ENCODE measurements around the gene PAQR7.
A peak's percentile ranks its signal among the peaks of the same experiment; 100 is the strongest.

PAQR7 gene

GRCh38 chr1:25902462-25902861, 27.0 kb upstream of the PAQR7 start:
- Histone ChIP-seq H3K36me3 (ENCODE audit: control insufficient read depth, insufficient read depth, low read length) (peaks cover 63% of the 10 kb centered on the region), H3K9me3 (ENCODE audit: control insufficient read depth, low read length) (no peaks in the 10 kb centered on the region), H3K4me3 (ENCODE audit: insufficient read depth, low read depth, low read length) (no peak overlapping the region), H3K27me3 (ENCODE audit: control insufficient read depth, insufficient read depth, low read length, poor library complexity, severe bottlenecking) (no peaks in the 10 kb centered on the region), H3K4me1 (ENCODE audit: control insufficient read depth, insufficient read depth, low read length) (peaks cover 54% of the 10 kb centered on the region), H3K27ac (ENCODE audit: insufficient read depth, low read depth, low read length, poor library complexity, severe bottlenecking) (no peak overlapping the region)
- WGBS, 2 experiments, result 89 to 100% methylated on average over 1 to 3 of the region's 3 CpGs

DNA sequence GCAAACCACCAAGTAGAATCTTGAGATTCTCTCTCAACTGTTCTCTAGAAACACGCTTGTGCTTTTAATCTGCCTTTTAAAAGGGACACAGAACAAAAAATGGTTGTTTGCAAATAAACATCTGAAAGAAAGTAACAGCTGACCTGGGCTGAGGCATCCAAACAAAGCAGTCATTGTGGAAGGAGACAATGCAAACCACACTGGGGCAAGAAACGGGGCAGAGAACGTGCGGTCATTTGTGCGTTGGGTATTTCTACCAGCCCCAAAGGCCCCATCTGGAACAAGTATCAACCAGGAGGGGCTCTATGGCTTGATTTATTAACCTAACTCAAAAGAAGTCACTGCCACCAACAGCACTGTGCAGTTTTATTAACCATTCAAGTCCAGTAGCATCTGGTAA, 24.7 kb upstream of the PAQR7 start:
- 33 to 50% methylated on average over 5 of the region's 5 CpGs for WGBS, 2 experiments
- Histone ChIP-seq H3K9me3 (ENCODE audit: control insufficient read depth, low read length) (no peaks in the 10 kb centered on the region), H3K4me1 (ENCODE audit: control insufficient read depth, insufficient read depth, low read length) (peaks cover 52% of the 10 kb centered on the region), H3K27ac (ENCODE audit: insufficient read depth, low read depth, low read length, poor library complexity, severe bottlenecking) (peak overlapping the region; percentile 36), H3K4me3 (ENCODE audit: insufficient read depth, low read depth, low read length) (no peak overlapping the region), H3K36me3 (ENCODE audit: control insufficient read depth, insufficient read depth, low read length) (peaks cover 65% of the 10 kb centered on the region), H3K27me3 (ENCODE audit: control insufficient read depth, insufficient read depth, low read length, poor library complexity, severe bottlenecking) (no peaks in the 10 kb centered on the region)

GRCh38 chr1:25899792-25900191, 24.3 kb upstream of the PAQR7 start:
- WGBS, 2 experiments, result 93 to 94% methylated on average over 6 of the region's 6 CpGs
- Histone ChIP-seq H3K27me3 (ENCODE audit: control insufficient read depth, insufficient read depth, low read length, poor library complexity, severe bottlenecking) (no peaks in the 10 kb centered on the region), H3K4me1 (ENCODE audit: control insufficient read depth, insufficient read depth, low read length) (peaks cover 52% of the 10 kb centered on the region), H3K4me3 (ENCODE audit: insufficient read depth, low read depth, low read length) (no peak overlapping the region), H3K36me3 (ENCODE audit: control insufficient read depth, insufficient read depth, low read length) (peaks cover 65% of the 10 kb centered on the region), H3K9me3 (ENCODE audit: control insufficient read depth, low read length) (no peaks in the 10 kb centered on the region), H3K27ac (ENCODE audit: insufficient read depth, low read depth, low read length, poor library complexity, severe bottlenecking) (no peak overlapping the region)

DNA sequence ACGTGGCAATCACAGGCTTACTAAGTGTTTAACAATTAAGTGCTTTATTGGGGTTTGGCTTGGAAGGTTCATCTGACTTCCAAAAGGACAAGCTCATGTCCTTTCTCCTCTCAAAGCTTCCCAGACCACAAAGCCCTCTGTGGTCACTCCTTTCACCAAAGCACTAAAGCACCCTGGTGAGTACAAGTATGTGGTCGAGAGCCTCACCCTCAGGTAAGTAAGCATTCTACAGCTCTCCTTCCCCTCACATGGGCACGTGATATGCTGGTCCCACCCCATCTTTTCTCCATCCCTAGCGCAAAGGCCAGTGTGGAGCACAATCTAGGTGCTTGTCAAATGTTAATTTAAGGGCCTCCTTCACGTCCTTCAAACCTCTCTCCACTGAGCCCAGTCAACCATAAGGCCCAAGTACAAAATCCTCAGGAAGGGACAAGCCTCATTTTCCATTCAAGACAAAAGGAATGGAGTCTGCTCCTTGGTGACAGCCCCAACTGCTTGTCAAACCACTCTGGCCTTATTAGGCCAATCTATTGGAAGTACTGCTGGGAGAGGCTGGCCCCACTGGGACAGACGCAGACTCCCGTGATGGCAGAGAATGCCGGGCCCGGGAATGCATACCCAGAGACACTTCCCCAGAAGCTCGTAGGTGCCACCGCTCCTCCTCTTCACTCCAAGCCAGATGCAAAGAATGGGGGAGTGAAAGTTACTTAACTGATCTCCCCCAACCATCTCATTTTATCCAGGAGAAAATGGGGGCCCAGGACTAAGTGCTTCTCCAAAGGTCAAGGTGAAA, 22.9 kb upstream of the PAQR7 start:
- peak overlapping the region; percentile 42 for H3K27ac ChIP-seq (ENCODE audit: insufficient read depth, low read depth, low read length, poor library complexity, severe bottlenecking)
- H3K4me1 ChIP-seq (ENCODE audit: control insufficient read depth, insufficient read depth, low read length), result peaks cover 43% of the 10 kb centered on the region
- H3K4me3 ChIP-seq (ENCODE audit: insufficient read depth, low read depth, low read length), result no peak overlapping the region
- H3K27me3 ChIP-seq (ENCODE audit: control insufficient read depth, insufficient read depth, low read length, poor library complexity, severe bottlenecking), result no peaks in the 10 kb centered on the region
- peaks cover 60% of the 10 kb centered on the region for H3K36me3 ChIP-seq (ENCODE audit: control insufficient read depth, insufficient read depth, low read length)
- WGBS, 2 experiments, result 88 to 92% methylated on average over 11 of the region's 11 CpGs
- no peaks in the 10 kb centered on the region for H3K9me3 ChIP-seq (ENCODE audit: control insufficient read depth, low read length)

DNA sequence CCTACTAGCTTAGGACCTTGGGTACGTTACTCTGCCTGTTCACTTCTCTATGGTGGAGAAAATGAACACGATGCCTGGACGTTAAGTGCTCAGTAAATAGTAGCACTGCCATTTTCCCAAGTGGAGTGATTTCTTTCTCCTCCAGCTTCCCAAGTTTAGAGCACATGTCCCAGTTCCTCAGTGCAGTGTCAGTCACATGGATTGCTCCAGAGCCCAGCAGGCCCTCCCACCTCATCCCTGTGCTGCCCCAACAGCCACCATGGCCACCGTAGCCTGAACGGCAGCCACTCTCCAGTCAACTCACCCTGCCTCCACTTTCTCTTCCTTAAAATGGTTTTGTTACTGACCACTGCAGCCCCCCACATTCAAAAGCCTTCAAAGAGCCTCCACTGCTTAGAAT, 22.2 kb upstream of the PAQR7 start:
- WGBS, 2 experiments, result 91% methylated on average over 5 of the region's 5 CpGs
- H3K9me3 ChIP-seq (ENCODE audit: control insufficient read depth, low read length), result no peaks in the 10 kb centered on the region
- H3K36me3 ChIP-seq (ENCODE audit: control insufficient read depth, insufficient read depth, low read length), result peaks cover 53% of the 10 kb centered on the region
- H3K27ac ChIP-seq (ENCODE audit: insufficient read depth, low read depth, low read length, poor library complexity, severe bottlenecking), result peak overlapping the region; percentile 2
- peaks cover 42% of the 10 kb centered on the region for H3K4me1 ChIP-seq (ENCODE audit: control insufficient read depth, insufficient read depth, low read length)
- no peak overlapping the region for H3K4me3 ChIP-seq (ENCODE audit: insufficient read depth, low read depth, low read length)
- no peaks in the 10 kb centered on the region for H3K27me3 ChIP-seq (ENCODE audit: control insufficient read depth, insufficient read depth, low read length, poor library complexity, severe bottlenecking)

DNA sequence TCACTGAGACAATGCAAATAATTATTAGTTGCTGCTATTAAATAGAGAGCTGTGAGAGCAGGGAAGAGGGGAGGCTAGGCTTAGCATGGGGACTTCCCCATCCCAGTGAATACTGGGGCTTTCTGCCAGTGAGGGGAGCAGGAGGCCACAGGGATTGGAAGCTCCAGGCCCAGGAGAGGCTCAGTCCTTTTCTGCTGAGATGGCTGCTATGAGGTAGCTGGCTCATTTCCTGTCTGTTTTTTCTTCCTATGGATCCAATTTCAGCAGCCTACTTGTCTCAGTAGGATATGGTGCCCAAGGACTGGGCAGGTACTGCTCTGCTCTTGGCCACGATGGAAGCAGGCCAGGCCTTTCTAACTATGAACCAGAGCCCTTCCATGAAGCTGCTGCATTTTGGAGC, 20.8 kb upstream of the PAQR7 start:
- Histone ChIP-seq H3K27ac (ENCODE audit: insufficient read depth, low read depth, low read length, poor library complexity, severe bottlenecking) (peak overlapping the region; percentile 71), H3K4me1 (ENCODE audit: control insufficient read depth, insufficient read depth, low read length) (peaks cover 51% of the 10 kb centered on the region), H3K36me3 (ENCODE audit: control insufficient read depth, insufficient read depth, low read length) (peaks cover 40% of the 10 kb centered on the region), H3K9me3 (ENCODE audit: control insufficient read depth, low read length) (no peaks in the 10 kb centered on the region), H3K4me3 (ENCODE audit: insufficient read depth, low read depth, low read length) (no peak overlapping the region), H3K27me3 (ENCODE audit: control insufficient read depth, insufficient read depth, low read length, poor library complexity, severe bottlenecking) (no peaks in the 10 kb centered on the region)
- WGBS, 2 experiments, result 87 to 96% methylated on average over 1 of the region's 1 CpG

GRCh38 chr1:25895365-25895990, 20.0 kb upstream of the PAQR7 start:
- 25 to 26% methylated on average over 12 of the region's 12 CpGs for WGBS, 2 experiments
- Histone ChIP-seq H3K9me3 (ENCODE audit: control insufficient read depth, low read length) (no peaks in the 10 kb centered on the region), H3K27ac (ENCODE audit: insufficient read depth, low read depth, low read length, poor library complexity, severe bottlenecking) (peak overlapping the region; percentile 71), H3K4me3 (ENCODE audit: insufficient read depth, low read depth, low read length) (no peak overlapping the region), H3K27me3 (ENCODE audit: control insufficient read depth, insufficient read depth, low read length, poor library complexity, severe bottlenecking) (no peaks in the 10 kb centered on the region), H3K4me1 (ENCODE audit: control insufficient read depth, insufficient read depth, low read length) (peaks cover 47% of the 10 kb centered on the region), H3K36me3 (ENCODE audit: control insufficient read depth, insufficient read depth, low read length) (peaks cover 32% of the 10 kb centered on the region)

DNA sequence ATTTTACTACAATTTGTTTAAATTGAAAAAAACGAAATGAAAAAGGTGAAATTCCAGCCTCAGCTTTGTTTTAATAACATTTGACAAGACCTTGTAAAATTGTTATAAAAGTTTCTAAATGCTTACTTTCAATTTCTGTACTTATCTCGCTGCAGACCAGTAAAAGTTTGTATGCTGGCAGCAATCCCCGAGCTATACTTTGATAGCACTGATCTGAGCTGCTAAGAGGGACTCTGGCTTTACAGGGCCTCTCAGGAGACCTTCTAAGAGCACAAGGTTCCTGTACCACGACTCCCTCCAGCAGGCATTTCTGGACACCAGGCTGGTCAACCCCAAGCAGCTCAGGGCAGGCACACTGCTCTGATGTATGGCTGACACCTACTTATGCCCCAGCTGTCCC, 17.6 kb upstream of the PAQR7 start:
- H3K27ac ChIP-seq (ENCODE audit: insufficient read depth, low read depth, low read length, poor library complexity, severe bottlenecking), result no peak overlapping the region

GRCh38 chr1:25891606-25892005, 16.1 kb upstream of the PAQR7 start:
- Histone ChIP-seq H3K27ac (ENCODE audit: insufficient read depth, low read depth, low read length, poor library complexity, severe bottlenecking) (no peak overlapping the region), H3K4me3 (ENCODE audit: insufficient read depth, low read depth, low read length) (no peak overlapping the region), H3K27me3 (ENCODE audit: control insufficient read depth, insufficient read depth, low read length, poor library complexity, severe bottlenecking) (no peaks in the 10 kb centered on the region), H3K36me3 (ENCODE audit: control insufficient read depth, insufficient read depth, low read length) (peaks cover 6% of the 10 kb centered on the region), H3K9me3 (ENCODE audit: control insufficient read depth, low read length) (no peaks in the 10 kb centered on the region), H3K4me1 (ENCODE audit: control insufficient read depth, insufficient read depth, low read length) (peaks cover 36% of the 10 kb centered on the region)
- WGBS, 2 experiments, result 84 to 89% methylated on average over 5 of the region's 5 CpGs

More for the DNA sequence above, 17.6 kb upstream of the PAQR7 start:
- H3K4me1 ChIP-seq (ENCODE audit: control insufficient read depth, insufficient read depth, low read length), result peaks cover 36% of the 10 kb centered on the region
- no peaks in the 10 kb centered on the region for H3K9me3 ChIP-seq (ENCODE audit: control insufficient read depth, low read length)
- 91 to 93% methylated on average over 3 of the region's 4 CpGs for WGBS, 2 experiments
- H3K36me3 ChIP-seq (ENCODE audit: control insufficient read depth, insufficient read depth, low read length), result peaks cover 14% of the 10 kb centered on the region
- no peak overlapping the region for H3K4me3 ChIP-seq (ENCODE audit: insufficient read depth, low read depth, low read length)
- H3K27me3 ChIP-seq (ENCODE audit: control insufficient read depth, insufficient read depth, low read length, poor library complexity, severe bottlenecking), result no peaks in the 10 kb centered on the region

DNA sequence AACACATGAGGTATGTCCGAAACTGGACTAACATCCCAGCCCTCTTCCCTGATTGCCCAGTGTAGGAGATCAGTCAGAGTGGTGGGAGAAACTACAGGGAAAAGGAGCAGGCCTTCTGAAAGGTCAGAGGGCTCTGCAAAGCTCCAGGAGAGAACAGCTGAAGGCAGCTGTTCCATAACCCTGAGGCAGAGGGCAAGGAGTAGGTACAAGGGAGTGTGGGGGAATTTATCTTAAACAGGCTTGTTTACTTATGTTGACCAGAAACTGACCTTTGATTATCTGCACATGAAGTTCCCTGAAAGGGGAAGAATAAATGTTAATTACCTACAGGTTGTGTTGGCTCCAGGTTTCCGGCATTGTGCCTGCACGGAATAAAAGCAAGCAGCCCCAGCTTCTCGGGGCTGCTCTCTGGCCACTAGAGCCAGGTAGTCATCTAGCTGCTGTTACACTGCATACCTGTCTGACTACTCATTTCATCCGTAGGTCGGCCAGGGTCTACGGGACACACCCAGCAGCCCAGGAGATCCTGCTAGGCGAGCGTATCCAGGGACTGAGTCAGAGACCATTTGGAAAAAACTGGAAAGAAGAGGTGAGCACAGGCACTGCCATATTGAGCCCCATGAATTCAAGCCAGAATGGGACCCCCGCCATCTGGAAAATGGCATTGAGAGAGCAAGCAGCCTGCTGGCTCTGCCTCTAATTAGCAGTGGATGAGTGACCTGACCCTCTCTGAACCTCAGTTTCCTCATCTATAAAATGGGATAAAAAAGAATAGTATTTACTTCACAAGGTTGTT, 14.9 kb upstream of the PAQR7 start:
- WGBS, 2 experiments, result 90 to 97% methylated on average over 10 of the region's 10 CpGs
- H3K27ac ChIP-seq (ENCODE audit: insufficient read depth, low read depth, low read length, poor library complexity, severe bottlenecking), result no peak overlapping the region
- H3K4me3 ChIP-seq (ENCODE audit: insufficient read depth, low read depth, low read length), result no peak overlapping the region
- no peaks in the 10 kb centered on the region for H3K27me3 ChIP-seq (ENCODE audit: control insufficient read depth, insufficient read depth, low read length, poor library complexity, severe bottlenecking)
- H3K36me3 ChIP-seq (ENCODE audit: control insufficient read depth, insufficient read depth, low read length), result peaks cover 6% of the 10 kb centered on the region
- peaks cover 29% of the 10 kb centered on the region for H3K4me1 ChIP-seq (ENCODE audit: control insufficient read depth, insufficient read depth, low read length)
- no peaks in the 10 kb centered on the region for H3K9me3 ChIP-seq (ENCODE audit: control insufficient read depth, low read length)

Measured in ectodermal cell (in vitro differentiated cells).